Measurements from ENCODE around the gene ISCU. TPM values are rescaled to one million over a fixed set of nuclear protein-coding genes. Genes with fewer than 3 reads are reported as not detected.

Gene ISCU
- total and polyA plus RNA-seq, 8 donors = 34.1 to 126 (median 45.1) TPM

GRCh38 chr12:108599541-108599940 is 37.1 kb downstream of the ISCU start:
- no peaks in the 10 kb centered on the region for H3K4me1 ChIP-seq
- intact Hi-C loops (cut with DNase I) = no loop called here
- WGBS, 2 donors = 48 to 49% methylated on average over 6 of the region's 6 CpGs
- no peak overlapping the region for H3K27ac ChIP-seq
- ATAC-seq = no peak
- no peak for DNase-seq
- FAIRE-seq = no peak
- H3K4me3 ChIP-seq = no peak overlapping the region
- H3K36me3 ChIP-seq = no peaks in the 10 kb centered on the region
- no peaks in the 10 kb centered on the region for H3K27me3 ChIP-seq
- TF ChIP-seq CTCF (IDR thresholded peaks at IDR 0.05) = no peak
- no peaks in the 10 kb centered on the region for H3K9me3 ChIP-seq

- no peaks in the 10 kb centered on the region for H3K36me3 ChIP-seq
- ATAC-seq (no peak), DNase-seq (no peak), FAIRE-seq (no peak)
- no peak overlapping the region for H3K27ac ChIP-seq
- H3K4me1 ChIP-seq = no peaks in the 10 kb centered on the region
- H3K9me3 ChIP-seq = no peaks in the 10 kb centered on the region
- intact Hi-C loops (cut with DNase I) = no loop called here
- no peaks in the 10 kb centered on the region for H3K27me3 ChIP-seq
- TF ChIP-seq CTCF (IDR thresholded peaks at IDR 0.05) = no peak
- no peak overlapping the region for H3K4me3 ChIP-seq
- WGBS, 2 donors = 65 to 72% methylated on average over 10 of the region's 10 CpGs
These were observed 37.7 kb downstream of the ISCU start for GRCh38 chr12:108599948-108600701.

DNA sequence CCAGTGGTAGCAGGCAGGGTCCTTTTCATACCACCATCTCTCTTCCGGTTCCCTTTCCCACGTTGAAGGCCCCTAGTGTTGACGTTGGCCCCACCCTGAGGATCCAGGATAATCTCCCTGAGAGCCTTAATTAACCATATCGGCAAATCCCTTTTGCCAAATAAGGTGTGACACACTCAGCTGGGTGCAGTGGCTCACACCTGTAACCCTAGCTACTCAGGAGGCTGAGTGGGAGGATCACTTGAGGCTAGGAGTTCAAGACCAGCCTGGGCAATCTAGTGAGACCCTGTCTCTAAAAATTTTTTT is 38.3 kb downstream of the ISCU start:
- no peak for DNase-seq
- H3K4me3 ChIP-seq = no peak overlapping the region
- H3K27me3 ChIP-seq = no peaks in the 10 kb centered on the region
- no peak overlapping the region for H3K27ac ChIP-seq
- no peaks in the 10 kb centered on the region for H3K4me1 ChIP-seq
- intact Hi-C loops (cut with DNase I) = no loop called here
- no peak for TF ChIP-seq CTCF (IDR thresholded peaks at IDR 0.05)
- H3K36me3 ChIP-seq = no peaks in the 10 kb centered on the region
- no peaks in the 10 kb centered on the region for H3K9me3 ChIP-seq
- 33 to 37% methylated on average over 4 of the region's 4 CpGs for WGBS, 2 donors
- ATAC-seq = no peak
- FAIRE-seq = no peak

DNA sequence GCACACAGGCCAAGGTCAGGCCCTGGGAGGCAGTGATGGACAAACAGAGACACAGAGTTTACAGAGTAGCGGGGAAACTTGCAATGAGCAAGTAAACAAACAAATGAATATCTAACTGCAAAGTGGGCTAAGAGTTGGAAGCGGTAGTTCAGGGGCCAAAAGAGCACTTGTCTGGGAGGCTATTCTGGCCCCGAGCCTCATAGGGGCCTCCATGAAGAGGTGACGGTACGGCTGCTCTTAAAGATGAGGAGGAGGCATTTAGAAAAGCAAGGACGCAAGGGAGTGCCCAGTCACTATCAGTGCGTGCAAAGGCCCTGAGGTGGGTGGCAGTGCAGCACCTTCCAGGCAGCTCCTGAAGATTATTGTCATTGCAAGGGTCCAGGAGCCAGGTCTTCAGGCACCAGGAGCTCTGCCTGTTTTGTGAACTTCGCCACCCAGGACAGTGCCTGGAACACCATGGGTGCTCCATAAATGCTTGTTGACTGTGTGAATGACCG is 39.9 kb downstream of the ISCU start:
- H3K27me3 ChIP-seq = no peaks in the 10 kb centered on the region
- DNase-seq (peak in 1 of 6 donors; percentile 10), FAIRE-seq (no peak), ATAC-seq (no peak)
- no peak overlapping the region for H3K27ac ChIP-seq
- intact Hi-C loops (cut with DNase I) = no loop called here
- WGBS, 2 donors = 91 to 93% methylated on average over 9 of the region's 9 CpGs
- no peaks in the 10 kb centered on the region for H3K9me3 ChIP-seq
- TF ChIP-seq CTCF (IDR thresholded peaks at IDR 0.05) = no peak
- H3K36me3 ChIP-seq = no peaks in the 10 kb centered on the region
- no peak overlapping the region for H3K4me3 ChIP-seq
- H3K4me1 ChIP-seq = no peaks in the 10 kb centered on the region

- Histone ChIP-seq H3K27me3 (no peaks in the 10 kb centered on the region), H3K4me1 (no peaks in the 10 kb centered on the region), H3K27ac (no peak overlapping the region), H3K4me3 (no peak overlapping the region), H3K9me3 (no peaks in the 10 kb centered on the region), H3K36me3 (no peaks in the 10 kb centered on the region)
- intact Hi-C loops (cut with DNase I) = no loop called here
- TF ChIP-seq CTCF (IDR thresholded peaks at IDR 0.05) = no peak
- no peak for ATAC-seq
- DNase-seq = no peak
- no peak for FAIRE-seq
- WGBS, 2 donors = 74 to 83% methylated on average over 15 of the region's 15 CpGs
These were observed 40.7 kb downstream of the ISCU start for GRCh38 chr12:108602976-108603704.
